ENCODE data around the gene ABCA13. TPM values are rescaled to one million over a fixed set of nuclear protein-coding genes. Genes with fewer than 3 reads are reported as not detected.

Gene ABCA13
- total RNA-seq, 2 experiments from 2014 or later = not detected

DNA sequence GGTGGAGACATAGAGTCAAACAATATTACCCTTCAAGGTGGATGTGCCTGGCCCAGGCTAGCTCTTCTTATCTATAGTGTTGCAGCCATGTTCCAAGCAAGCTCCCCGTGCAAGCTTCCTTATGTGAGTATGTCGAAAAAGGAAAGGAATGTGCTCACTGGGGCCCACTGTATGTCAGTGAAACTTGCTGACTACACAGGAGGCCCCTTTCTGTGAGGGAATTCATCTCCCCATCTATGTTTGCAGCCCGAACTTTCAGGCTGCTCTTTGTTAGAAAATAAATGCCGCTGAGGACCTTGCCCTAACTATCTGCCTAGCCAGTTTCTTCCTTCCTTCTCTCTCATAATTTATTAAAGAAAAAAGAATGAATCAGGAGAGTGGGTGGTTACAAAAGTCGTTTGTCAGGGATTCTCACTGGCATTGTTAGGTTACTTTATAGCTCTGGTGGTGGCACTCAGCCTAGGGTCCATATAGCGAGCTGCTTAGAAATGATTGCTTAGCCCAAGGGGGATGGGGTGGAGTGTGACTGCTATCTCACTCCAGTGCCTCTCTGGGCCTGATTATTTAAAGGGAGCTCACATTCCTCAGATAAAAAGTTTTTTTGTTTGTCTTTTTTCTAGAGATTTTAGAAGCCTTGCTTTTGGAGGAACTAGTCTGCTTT is 302.1 kb downstream of the ABCA13 start:
- ChIA-PET POLR2A (no interaction called here), CTCF (no interaction called here)
- Mint-ChIP-seq H3K36me3 (ENCODE audit: low read depth) (no peaks in the 10 kb centered on the region), H3K4me3 (no peak overlapping the region), H3K27me3 (no peaks in the 10 kb centered on the region), H3K27ac (no peak overlapping the region), H3K9me3 (peaks cover under 1% of the 10 kb centered on the region), H3K4me1 (no peaks in the 10 kb centered on the region)
- no peak for DNase-seq

DNA sequence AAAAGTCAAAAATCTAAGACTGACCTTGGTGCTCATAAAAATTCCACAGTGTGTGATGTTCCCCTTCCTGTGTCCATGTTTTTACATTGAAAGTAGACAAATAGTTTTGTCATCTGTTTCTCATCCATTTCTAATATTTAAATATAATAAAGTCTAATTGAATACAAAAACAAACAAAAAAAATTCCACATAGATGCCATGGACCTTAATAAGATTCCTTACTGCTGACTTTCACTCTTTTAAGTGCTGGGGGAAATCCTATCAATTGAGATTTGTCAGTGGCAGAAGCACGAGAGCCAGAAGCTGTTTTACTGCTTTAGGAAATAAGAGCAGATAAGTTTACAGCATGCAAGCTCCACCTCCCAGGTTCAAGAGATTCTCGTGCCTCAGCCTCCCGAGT is 310.0 kb downstream of the ABCA13 start:
- no peaks in the 10 kb centered on the region for H3K27me3 Mint-ChIP-seq
- H3K36me3 Mint-ChIP-seq (ENCODE audit: low read depth) = no peaks in the 10 kb centered on the region
- no peak for DNase-seq
- ChIA-PET CTCF (no interaction called here), POLR2A (no interaction called here)
- no peak overlapping the region for H3K27ac Mint-ChIP-seq
- no peaks in the 10 kb centered on the region for H3K4me1 Mint-ChIP-seq
- peaks cover 6% of the 10 kb centered on the region for H3K9me3 Mint-ChIP-seq
- no peak overlapping the region for H3K4me3 Mint-ChIP-seq

DNA sequence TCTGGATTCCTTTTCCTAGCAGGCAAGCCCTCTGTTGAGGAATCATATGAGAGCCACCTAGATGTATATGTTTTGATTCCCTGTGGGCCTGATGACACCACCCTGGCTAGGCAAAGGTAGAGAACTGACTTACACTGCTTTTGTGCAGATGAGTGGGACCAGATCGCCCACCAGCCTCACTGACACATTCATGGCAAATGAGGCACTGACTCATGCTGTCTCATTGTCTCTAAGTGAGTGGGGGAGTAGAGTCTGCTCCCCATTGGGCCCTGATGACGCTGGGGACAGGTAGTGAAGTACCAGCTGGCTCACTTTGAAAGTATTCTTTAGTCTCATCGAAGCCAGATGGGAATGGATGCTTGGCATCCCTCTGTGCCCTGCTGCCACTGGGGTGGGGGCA is 326.3 kb downstream of the ABCA13 start:
- H3K27me3 Mint-ChIP-seq = no peaks in the 10 kb centered on the region
- CTCF ChIA-PET = no interaction called here

DNA sequence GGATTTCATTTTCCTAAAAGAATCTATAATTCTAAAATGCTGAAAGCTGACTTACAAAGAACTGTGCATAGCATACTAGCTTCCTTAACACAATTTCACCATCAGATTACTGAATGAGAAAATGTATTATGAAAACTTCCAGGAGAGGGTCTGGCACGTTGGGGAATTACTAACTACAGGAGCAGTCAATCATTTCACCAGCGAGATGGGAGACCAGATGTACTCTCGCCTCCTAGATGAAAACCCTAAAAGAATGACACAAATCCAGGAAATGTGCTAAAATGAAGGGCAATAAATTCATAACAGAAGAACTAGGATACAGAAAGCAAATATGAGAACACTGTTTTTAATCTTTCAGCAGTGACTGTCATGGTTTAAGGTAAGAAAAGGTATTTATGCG is 330.8 kb downstream of the ABCA13 start:
- Mint-ChIP-seq H3K9me3 (no peaks in the 10 kb centered on the region), H3K4me1 (no peaks in the 10 kb centered on the region), H3K36me3 (ENCODE audit: low read depth) (no peaks in the 10 kb centered on the region), H3K4me3 (no peak overlapping the region), H3K27ac (no peak overlapping the region), H3K27me3 (no peaks in the 10 kb centered on the region)
- POLR2A ChIA-PET = no interaction called here
- CTCF ChIA-PET = no interaction called here
- no peak for DNase-seq

More for the DNA sequence above, 326.3 kb downstream of the ABCA13 start:
- Mint-ChIP-seq H3K9me3 (no peaks in the 10 kb centered on the region), H3K4me1 (no peaks in the 10 kb centered on the region), H3K36me3 (ENCODE audit: low read depth) (no peaks in the 10 kb centered on the region), H3K4me3 (no peak overlapping the region), H3K27ac (no peak overlapping the region)
- no peak for DNase-seq
- POLR2A ChIA-PET = no interaction called here

DNA sequence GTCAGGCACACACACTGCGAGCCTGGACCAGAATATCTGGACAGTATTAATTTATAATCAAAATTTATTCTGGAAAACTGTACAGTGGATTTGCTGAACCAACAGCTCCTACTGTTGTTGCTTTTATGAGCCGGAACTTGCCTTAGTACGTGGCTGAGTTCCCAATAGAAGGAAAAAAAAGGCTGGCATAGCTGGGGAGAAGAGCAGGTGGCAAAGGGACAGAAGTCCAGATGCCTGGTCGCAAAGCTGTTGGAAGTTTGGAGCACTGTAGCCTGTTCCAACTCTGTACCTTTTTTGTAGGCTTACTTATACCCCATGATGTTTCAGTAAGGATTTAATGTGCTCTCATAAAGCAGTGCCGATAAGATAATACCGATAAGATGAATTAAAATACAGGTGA is 333.8 kb downstream of the ABCA13 start:
- no peaks in the 10 kb centered on the region for H3K36me3 Mint-ChIP-seq (ENCODE audit: low read depth)
- DNase-seq = no peak
- POLR2A ChIA-PET = no interaction called here
- no peak overlapping the region for H3K27ac Mint-ChIP-seq
- H3K4me1 Mint-ChIP-seq = no peaks in the 10 kb centered on the region
- H3K27me3 Mint-ChIP-seq = no peaks in the 10 kb centered on the region
- CTCF ChIA-PET = no interaction called here
- H3K9me3 Mint-ChIP-seq = no peaks in the 10 kb centered on the region
- no peak overlapping the region for H3K4me3 Mint-ChIP-seq

DNA sequence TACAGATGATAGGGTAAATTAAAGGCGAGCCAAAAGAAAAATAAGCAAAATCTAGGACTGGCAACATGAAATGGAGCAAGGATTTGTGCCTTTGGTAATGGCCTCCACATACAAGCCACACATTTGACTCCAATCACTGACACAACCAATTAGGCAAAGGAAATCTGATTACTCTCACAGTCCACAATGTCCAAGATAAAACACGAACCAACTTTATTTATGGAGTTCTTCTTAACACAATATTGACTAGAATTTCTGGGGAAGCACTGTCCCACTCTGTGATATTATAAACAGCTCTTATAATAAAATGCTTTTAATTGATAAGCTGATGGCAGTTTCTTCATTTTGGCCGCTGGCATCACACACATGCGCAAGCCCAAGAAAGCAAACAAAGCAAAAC is 334.2 kb downstream of the ABCA13 start:
- no peaks in the 10 kb centered on the region for H3K36me3 Mint-ChIP-seq (ENCODE audit: low read depth)
- no peak for DNase-seq
- no peak overlapping the region for H3K27ac Mint-ChIP-seq
- ChIA-PET POLR2A (no interaction called here), CTCF (no interaction called here)
- H3K9me3 Mint-ChIP-seq = no peaks in the 10 kb centered on the region
- H3K27me3 Mint-ChIP-seq = no peaks in the 10 kb centered on the region
- no peak overlapping the region for H3K4me3 Mint-ChIP-seq
- no peaks in the 10 kb centered on the region for H3K4me1 Mint-ChIP-seq

DNA sequence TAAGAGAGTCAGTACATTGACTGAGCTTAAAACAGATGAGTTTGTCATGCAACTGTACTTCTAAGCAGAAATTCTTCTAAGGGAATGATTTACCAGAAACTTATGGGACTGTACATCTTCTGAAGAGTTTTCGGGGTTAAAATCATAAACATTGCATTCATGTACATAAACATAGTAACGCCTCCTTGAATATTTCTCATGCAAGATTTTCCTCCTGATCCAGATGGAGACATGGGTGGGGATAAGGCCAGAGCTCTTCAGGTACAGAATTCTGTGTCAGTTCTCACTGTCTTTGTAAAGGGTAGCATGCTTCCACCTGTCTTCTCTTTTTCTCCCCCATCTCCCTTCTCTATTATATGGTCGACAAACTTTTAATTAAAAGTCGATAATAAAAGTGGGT is 335.3 kb downstream of the ABCA13 start:
- Mint-ChIP-seq H3K9me3 (no peaks in the 10 kb centered on the region), H3K27me3 (no peaks in the 10 kb centered on the region), H3K4me1 (no peaks in the 10 kb centered on the region), H3K27ac (no peak overlapping the region), H3K36me3 (ENCODE audit: low read depth) (no peaks in the 10 kb centered on the region), H3K4me3 (no peak overlapping the region)
- ChIA-PET CTCF (no interaction called here), POLR2A (no interaction called here)
- no peak for DNase-seq

DNA sequence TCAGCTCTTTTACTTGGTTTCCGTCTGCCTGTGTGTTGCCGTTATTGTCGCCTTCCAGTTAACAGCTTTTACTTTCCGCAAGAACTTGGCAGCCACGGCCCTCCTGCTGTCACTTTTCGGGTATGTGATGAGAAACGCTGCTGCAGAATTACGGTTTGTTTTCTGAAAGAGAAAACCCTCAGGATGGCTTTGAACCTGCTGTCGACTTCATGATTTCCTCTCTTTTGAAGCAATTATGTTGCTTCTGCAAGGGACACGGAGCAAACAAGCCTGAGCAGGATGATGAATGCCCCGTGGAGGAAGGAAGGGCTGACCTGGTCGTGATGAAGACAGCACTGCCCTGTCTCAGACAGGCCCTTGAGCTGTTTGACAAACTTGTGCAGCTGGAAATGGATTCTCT is 339.8 kb downstream of the ABCA13 start:
- Mint-ChIP-seq H3K27ac (no peak overlapping the region), H3K9me3 (no peaks in the 10 kb centered on the region), H3K27me3 (peaks cover 2% of the 10 kb centered on the region), H3K36me3 (ENCODE audit: low read depth) (no peaks in the 10 kb centered on the region), H3K4me1 (no peaks in the 10 kb centered on the region), H3K4me3 (no peak overlapping the region)
- DNase-seq = no peak
- ChIA-PET CTCF (no interaction called here), POLR2A (no interaction called here)

DNA sequence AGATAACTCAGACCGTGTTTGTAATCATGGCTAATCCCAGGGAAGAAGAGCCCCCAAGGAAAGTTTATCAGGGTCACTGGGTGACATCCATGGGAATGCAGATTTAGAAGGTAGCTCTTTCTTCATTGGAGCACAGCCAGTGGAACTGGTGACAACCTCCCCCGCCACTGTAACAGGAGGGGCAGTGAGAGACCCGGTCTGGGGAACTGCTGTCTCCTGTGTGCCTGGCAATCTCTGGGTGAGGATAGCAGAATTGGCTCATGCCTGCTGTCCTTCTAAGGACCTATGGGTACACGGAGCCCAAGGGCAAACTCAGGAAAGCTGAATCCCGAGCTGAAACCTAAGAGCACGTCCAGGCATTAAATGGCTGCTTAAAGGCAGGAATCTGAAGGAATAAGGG is 341.6 kb downstream of the ABCA13 start:
- Mint-ChIP-seq H3K36me3 (ENCODE audit: low read depth) (no peaks in the 10 kb centered on the region), H3K27me3 (peaks cover 2% of the 10 kb centered on the region), H3K9me3 (no peaks in the 10 kb centered on the region), H3K27ac (no peak overlapping the region), H3K4me3 (no peak overlapping the region), H3K4me1 (no peaks in the 10 kb centered on the region)
- ChIA-PET CTCF (no interaction called here), POLR2A (no interaction called here)
- no peak for DNase-seq

DNA sequence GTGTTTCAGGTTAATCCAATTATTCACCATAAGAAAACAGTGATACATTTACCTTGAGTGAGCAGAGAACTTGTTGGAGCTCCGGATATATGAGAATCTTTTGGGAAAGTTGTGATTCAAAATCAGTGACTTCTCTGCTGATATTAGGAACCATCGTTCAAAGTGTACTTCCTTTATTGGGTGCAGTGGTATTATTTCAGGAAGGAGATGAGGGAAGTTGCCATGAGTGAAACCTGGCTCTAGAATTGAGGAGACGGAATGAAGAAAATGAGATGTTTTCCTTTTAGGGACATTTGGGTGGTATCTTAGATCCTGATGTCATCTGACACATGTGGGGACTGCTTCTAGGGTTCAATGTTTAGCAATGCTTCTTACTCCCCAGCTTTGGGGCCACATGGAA is 343.9 kb downstream of the ABCA13 start:
- Mint-ChIP-seq H3K27ac (no peak overlapping the region), H3K27me3 (peaks cover 2% of the 10 kb centered on the region), H3K4me1 (no peaks in the 10 kb centered on the region), H3K36me3 (ENCODE audit: low read depth) (no peaks in the 10 kb centered on the region), H3K9me3 (no peaks in the 10 kb centered on the region), H3K4me3 (no peak overlapping the region)
- CTCF ChIA-PET = no interaction called here
- no peak for DNase-seq
- POLR2A ChIA-PET = no interaction called here

DNA sequence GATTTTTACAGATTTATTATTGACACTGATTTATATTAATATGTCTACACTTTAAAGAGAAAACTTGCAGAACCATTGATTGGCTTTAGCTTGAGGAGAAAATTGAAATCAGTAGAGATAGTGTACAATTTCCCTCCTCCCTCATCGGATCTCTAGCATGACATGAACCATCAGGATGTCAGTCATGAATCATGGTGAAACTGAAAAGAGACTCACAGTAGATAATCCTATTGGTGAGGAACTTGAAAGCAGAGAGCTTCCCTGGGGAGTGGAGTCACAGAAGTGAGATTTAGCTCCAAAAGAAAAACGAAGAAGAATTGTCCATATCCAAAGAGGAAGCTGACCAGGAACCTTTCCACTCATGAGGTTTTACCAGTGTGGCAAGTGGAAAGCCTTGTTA is 346.8 kb downstream of the ABCA13 start:
- H3K4me1 Mint-ChIP-seq = no peaks in the 10 kb centered on the region
- H3K27ac Mint-ChIP-seq = no peak overlapping the region
- no peak overlapping the region for H3K4me3 Mint-ChIP-seq
- ChIA-PET CTCF (no interaction called here), POLR2A (no interaction called here)
- H3K36me3 Mint-ChIP-seq (ENCODE audit: low read depth) = no peaks in the 10 kb centered on the region
- no peak for DNase-seq
- no peaks in the 10 kb centered on the region for H3K27me3 Mint-ChIP-seq
- no peaks in the 10 kb centered on the region for H3K9me3 Mint-ChIP-seq

DNA sequence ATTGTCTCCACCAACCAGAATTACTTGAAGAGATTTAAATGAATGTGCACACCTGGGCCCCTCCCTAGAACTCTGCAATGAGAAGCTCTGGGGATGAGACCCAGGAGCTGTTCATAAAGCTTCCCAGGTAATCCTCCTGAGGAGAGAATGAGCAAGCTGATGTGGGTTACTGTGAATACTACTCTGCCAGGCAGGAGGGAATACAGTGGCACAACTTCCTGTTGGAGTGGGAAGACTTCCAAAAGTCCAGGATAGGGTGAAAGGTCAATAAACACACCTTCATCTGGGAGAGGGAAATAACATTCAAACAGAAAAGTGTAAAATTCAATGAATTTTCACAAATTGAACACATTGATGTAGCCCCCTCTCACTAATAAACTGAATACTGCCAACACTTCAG is 351.4 kb downstream of the ABCA13 start:
- no peaks in the 10 kb centered on the region for H3K4me1 Mint-ChIP-seq
- H3K27me3 Mint-ChIP-seq = peaks cover 1% of the 10 kb centered on the region
- H3K4me3 Mint-ChIP-seq = no peak overlapping the region
- H3K9me3 Mint-ChIP-seq = no peaks in the 10 kb centered on the region
- CTCF ChIA-PET = no interaction called here
- POLR2A ChIA-PET = no interaction called here
- H3K36me3 Mint-ChIP-seq (ENCODE audit: low read depth) = no peaks in the 10 kb centered on the region
- no peak for DNase-seq
- no peak overlapping the region for H3K27ac Mint-ChIP-seq

DNA sequence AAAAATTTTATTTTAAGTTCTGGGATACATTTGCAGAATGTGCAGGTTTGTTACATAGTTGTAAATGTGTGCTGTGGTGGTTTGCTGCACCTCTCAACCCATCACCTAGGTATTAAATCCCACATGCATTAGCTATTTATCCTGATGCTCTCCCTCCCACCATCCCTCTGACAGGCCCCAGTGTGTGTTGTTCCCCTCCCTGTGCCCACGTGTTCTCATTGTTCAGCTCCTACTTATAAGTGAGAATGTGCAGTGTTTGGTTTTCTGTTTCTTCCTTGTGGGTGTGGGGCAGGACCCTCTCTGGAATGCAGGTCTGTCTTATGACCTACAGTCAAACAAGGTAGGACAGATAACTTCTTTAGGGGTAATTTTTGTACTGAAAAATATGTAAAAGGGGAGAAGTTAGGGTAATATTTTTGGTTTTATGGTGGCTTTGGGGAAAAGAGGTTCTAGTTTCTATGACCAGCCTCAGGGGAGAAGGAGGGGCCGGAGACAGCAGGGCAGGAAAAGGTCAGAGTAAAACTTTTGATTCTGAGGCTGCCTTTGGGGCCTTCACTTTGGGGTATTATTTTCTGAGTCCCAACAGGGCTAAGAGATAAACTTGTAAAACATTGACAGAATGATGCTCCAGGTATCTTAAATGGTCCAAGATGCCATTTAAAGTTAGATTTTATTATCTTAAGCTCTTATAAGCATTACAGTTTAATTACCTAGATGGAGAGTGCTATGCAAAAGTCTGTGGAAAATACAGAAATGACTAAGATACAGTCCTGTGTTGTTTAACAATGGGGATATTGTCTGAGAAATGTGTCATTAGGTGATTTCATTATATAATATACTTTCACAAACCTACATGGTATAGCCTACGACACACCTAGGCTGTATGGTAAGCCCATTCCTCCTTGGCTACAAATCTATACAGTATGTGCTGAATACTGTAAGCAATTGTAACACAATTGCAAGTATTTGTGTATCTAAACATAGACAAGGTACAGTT is 354.8 kb downstream of the ABCA13 start:
- no peak overlapping the region for H3K4me3 Mint-ChIP-seq
- no peaks in the 10 kb centered on the region for H3K9me3 Mint-ChIP-seq
- CTCF ChIA-PET = no interaction called here
- no peak for DNase-seq
- no peaks in the 10 kb centered on the region for H3K36me3 Mint-ChIP-seq (ENCODE audit: low read depth)
- H3K4me1 Mint-ChIP-seq = no peaks in the 10 kb centered on the region
- POLR2A ChIA-PET = no interaction called here
- no peak overlapping the region for H3K27ac Mint-ChIP-seq
- H3K27me3 Mint-ChIP-seq = peaks cover 1% of the 10 kb centered on the region

DNA sequence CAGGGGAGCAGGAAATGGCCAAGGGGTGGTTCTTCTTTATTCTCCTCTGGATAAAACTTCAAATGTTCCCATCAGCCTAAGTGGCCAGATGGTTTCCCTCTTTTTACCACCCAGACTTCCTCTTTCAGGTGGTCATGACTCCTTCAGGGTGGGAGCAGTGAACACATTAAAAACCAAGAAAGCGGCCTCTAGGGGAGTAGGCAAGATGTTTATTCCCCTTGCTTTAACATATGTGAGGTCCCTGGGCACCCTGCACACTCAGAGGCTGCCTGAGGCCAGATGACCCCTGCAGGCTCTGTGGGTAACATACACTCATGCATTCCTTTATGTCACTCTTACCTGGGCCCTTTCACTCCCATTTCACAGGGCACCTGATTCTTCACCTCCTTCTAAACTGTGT is 357.4 kb downstream of the ABCA13 start:
- ChIA-PET CTCF (no interaction called here), POLR2A (no interaction called here)
- H3K4me3 Mint-ChIP-seq = no peak overlapping the region
- no peak for DNase-seq
- H3K9me3 Mint-ChIP-seq = no peaks in the 10 kb centered on the region
- no peak overlapping the region for H3K27ac Mint-ChIP-seq
- no peaks in the 10 kb centered on the region for H3K4me1 Mint-ChIP-seq
- H3K36me3 Mint-ChIP-seq (ENCODE audit: low read depth) = no peaks in the 10 kb centered on the region
- peaks cover 1% of the 10 kb centered on the region for H3K27me3 Mint-ChIP-seq
